Panc1 (cell line): Measurements from ENCODE around the gene PLA2G10. TPM values are rescaled to one million over a fixed set of nuclear protein-coding genes. Genes with fewer than 3 reads are reported as not detected.

ENCODE experiments used
- ATAC-seq: fragments of 200-7000 bp; cut with Tn5 transposase; 2 replicates; pipeline ENCODE4 v1.9.1; 2020; ENCODE audit warnings: mild to moderate bottlenecking, moderate library complexity
- BruUV-seq: library from RNA; stranded (reverse); fragments of 400-500 nt; replicated peaks from 2 replicates; lab custom pipeline; 2021; lab: Mats Ljungman, UMichigan
- CTCF ChIA-PET: fragments of 300-600 bp; sonication (Branson Sonifier 250); formaldehyde crosslinking; loops from one replicate; lab custom pipeline; 2022; ENCODE audit warnings: antibody characterized with exemption; lab: Charles Lee
- POLR2A ChIA-PET: fragments of 300-600 bp; sonication (Branson Sonifier 250); formaldehyde crosslinking; loops from one replicate; lab custom pipeline; 2022; ENCODE audit warnings: antibody characterized with exemption; lab: Charles Lee
- DNase-seq: peaks from one replicate; pipeline ENCODE4 v3.0.0-alpha.2; 2010; ENCODE audit warnings: low read depth, low spot score
- H3K27ac ChIP-seq: 2 replicates; pipeline ENCODE4 v1.5.1; 2011; ENCODE audit warnings: mild to moderate bottlenecking, low read length, inconsistent platforms
- H3K27me3 ChIP-seq: fragments of 200-500 bp; sonication (Bioruptor generic); 2 replicates; pipeline ENCODE4 v1.6.0; 2014; ENCODE audit warnings: low read length, inconsistent platforms; ENCODE audit not compliant: control insufficient read depth, insufficient read depth
- H3K36me3 ChIP-seq: fragments of 200-500 bp; sonication (Bioruptor generic); 2 replicates; pipeline ENCODE4 v1.5.1; 2014; ENCODE audit warnings: inconsistent platforms, mild to moderate bottlenecking, low read length, moderate library complexity; ENCODE audit not compliant: control insufficient read depth, insufficient read depth
- H3K4me1 ChIP-seq: 2 replicates; pipeline ENCODE4 v1.5.1; 2011; ENCODE audit warnings: inconsistent platforms, mild to moderate bottlenecking, low read length, moderate library complexity; ENCODE audit not compliant: control insufficient read depth, insufficient read depth
- H3K4me3 ChIP-seq, 2 experiments: 2 replicates each; pipeline ENCODE4 v1.5.1; 2011 to 2012; ENCODE audit warnings: low read depth in 2 of 2, low read length in 2 of 2, mild to moderate bottlenecking in 2 of 2, inconsistent platforms in 1 of 2, moderate library complexity in 1 of 2
- H3K9me3 ChIP-seq: fragments of 200-500 bp; sonication (Bioruptor generic); 2 replicates; pipeline ENCODE4 v1.5.1; 2014; ENCODE audit warnings: low read depth, mild to moderate bottlenecking, inconsistent platforms, low read length, moderate library complexity; ENCODE audit not compliant: control insufficient read depth, insufficient read depth
- POLR2AphosphoS5 ChIP-seq: IDR thresholded peaks from 2 replicates; pipeline ENCODE4 v1.6.1; 2012; ENCODE audit warnings: mild to moderate bottlenecking, low read depth, low read length, moderate library complexity
- SIN3A ChIP-seq: IDR thresholded peaks from 2 replicates; pipeline ENCODE4 v1.6.1; 2012; ENCODE audit warnings: low read depth, mild to moderate bottlenecking, low read length, moderate library complexity, borderline replicate concordance; ENCODE audit not compliant: insufficient read depth
- TCF7L2 ChIP-seq: IDR thresholded peaks from 2 replicates; pipeline ENCODE4 v1.6.1; 2011; ENCODE audit warnings: mild to moderate bottlenecking, low read depth, low read length, inconsistent platforms
- in situ Hi-C: cut with HindIII; loops from 2 replicates; pipeline ENCODE4 v1.10.0; 2016; ENCODE audit warnings: low sequenced_read_pairs, low pct_unique_long_range_greater_than_20kb
- intact Hi-C: fragments of 100-400 bp; cut with micrococcal nuclease; formaldehyde crosslinking; loops from one replicate; pipeline ENCODE4 v1.10.0; 2022; ENCODE audit not compliant: unreplicated experiment
- total RNA-seq: library from RNA; stranded (reverse); gene quantifications from one replicate; pipeline ENCODE4 v1.2.1, GENCODE V29; 2021; ENCODE audit not compliant: unreplicated experiment
- TF ChIP-seq, protein P1 (sequence below): fragments of 450-650 bp; IDR thresholded peaks from 2 replicates; pipeline ENCODE4 v1.5.1; 2017; ENCODE audit warnings: mild to moderate bottlenecking
- TF ChIP-seq, protein P2 (sequence below), 2 experiments: IDR thresholded peaks; 2 replicates each; pipeline ENCODE4 v1.6.1; 2011 to 2012; ENCODE audit warnings: low read depth in 2 of 2, control low read depth in 1 of 2, low read length in 1 of 2, mild to moderate bottlenecking in 1 of 2, moderate library complexity in 1 of 2; ENCODE audit not compliant: insufficient read depth in 1 of 2

PLA2G10 gene
- total RNA-seq, 1 experiment from 2014 or later, result 0.23 TPM

DNA sequence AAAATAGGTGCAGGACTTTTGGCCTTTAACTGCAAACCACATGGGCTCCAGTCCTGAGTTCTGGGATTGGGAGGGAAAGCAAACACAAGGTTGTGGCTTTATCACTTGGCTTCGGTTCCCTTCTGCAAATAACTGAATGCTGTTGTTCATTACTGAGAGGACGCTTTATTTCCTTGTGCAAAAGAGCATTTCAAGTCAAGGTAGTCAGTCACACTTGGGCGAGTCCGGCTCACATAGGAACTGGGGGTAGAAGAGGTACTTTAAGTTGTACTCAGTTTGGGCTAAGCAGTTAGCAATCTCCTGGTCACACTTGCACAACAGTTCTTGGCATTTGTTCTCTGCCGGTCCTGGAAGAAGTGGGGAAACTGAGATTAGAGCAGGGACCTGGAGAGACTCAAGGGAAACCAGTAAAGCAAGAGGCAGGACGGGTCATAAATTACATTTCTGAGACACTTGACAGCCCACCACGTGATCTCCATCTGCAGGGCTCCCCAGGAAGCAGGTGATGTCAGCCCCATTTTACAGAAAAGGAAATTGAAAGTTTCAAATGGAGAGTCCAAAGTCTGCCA lies 21.6 kb downstream of the PLA2G10 start:
- no peaks in the 10 kb centered on the region for H3K9me3 ChIP-seq
- BruUV-seq, result no TSS peak
- no peak for TF ChIP-seq POLR2AphosphoS5
- TF ChIP-seq SIN3A, result no peak
- TF ChIP-seq, protein P1, sequence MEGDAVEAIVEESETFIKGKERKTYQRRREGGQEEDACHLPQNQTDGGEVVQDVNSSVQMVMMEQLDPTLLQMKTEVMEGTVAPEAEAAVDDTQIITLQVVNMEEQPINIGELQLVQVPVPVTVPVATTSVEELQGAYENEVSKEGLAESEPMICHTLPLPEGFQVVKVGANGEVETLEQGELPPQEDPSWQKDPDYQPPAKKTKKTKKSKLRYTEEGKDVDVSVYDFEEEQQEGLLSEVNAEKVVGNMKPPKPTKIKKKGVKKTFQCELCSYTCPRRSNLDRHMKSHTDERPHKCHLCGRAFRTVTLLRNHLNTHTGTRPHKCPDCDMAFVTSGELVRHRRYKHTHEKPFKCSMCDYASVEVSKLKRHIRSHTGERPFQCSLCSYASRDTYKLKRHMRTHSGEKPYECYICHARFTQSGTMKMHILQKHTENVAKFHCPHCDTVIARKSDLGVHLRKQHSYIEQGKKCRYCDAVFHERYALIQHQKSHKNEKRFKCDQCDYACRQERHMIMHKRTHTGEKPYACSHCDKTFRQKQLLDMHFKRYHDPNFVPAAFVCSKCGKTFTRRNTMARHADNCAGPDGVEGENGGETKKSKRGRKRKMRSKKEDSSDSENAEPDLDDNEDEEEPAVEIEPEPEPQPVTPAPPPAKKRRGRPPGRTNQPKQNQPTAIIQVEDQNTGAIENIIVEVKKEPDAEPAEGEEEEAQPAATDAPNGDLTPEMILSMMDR, result no peak
- TF ChIP-seq, protein P2, sequence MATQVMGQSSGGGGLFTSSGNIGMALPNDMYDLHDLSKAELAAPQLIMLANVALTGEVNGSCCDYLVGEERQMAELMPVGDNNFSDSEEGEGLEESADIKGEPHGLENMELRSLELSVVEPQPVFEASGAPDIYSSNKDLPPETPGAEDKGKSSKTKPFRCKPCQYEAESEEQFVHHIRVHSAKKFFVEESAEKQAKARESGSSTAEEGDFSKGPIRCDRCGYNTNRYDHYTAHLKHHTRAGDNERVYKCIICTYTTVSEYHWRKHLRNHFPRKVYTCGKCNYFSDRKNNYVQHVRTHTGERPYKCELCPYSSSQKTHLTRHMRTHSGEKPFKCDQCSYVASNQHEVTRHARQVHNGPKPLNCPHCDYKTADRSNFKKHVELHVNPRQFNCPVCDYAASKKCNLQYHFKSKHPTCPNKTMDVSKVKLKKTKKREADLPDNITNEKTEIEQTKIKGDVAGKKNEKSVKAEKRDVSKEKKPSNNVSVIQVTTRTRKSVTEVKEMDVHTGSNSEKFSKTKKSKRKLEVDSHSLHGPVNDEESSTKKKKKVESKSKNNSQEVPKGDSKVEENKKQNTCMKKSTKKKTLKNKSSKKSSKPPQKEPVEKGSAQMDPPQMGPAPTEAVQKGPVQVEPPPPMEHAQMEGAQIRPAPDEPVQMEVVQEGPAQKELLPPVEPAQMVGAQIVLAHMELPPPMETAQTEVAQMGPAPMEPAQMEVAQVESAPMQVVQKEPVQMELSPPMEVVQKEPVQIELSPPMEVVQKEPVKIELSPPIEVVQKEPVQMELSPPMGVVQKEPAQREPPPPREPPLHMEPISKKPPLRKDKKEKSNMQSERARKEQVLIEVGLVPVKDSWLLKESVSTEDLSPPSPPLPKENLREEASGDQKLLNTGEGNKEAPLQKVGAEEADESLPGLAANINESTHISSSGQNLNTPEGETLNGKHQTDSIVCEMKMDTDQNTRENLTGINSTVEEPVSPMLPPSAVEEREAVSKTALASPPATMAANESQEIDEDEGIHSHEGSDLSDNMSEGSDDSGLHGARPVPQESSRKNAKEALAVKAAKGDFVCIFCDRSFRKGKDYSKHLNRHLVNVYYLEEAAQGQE (IDR thresholded peaks at IDR 0.05; ENCODE audit: insufficient read depth in 1 of 2, low read depth in 2 of 2, low read length in 1 of 2), result no peak
- no peak for TF ChIP-seq TCF7L2
- ChIA-PET CTCF (no interaction called here), POLR2A (interaction anchor here (0.6 kb wide), 1 partner anchor 138 kb away, joined by 3 read pairs; no protein-coding TSS in a partner anchor)
- no peak overlapping the region for H3K4me3 ChIP-seq
- no peaks in the 10 kb centered on the region for H3K36me3 ChIP-seq
- H3K27ac ChIP-seq, result no peak overlapping the region
- in situ Hi-C loops, result no loop called here
- no peak for DNase-seq
- no peaks in the 10 kb centered on the region for H3K4me1 ChIP-seq
- no peaks in the 10 kb centered on the region for H3K27me3 ChIP-seq
- intact Hi-C loops, result no loop called here
- ATAC-seq, result no peak

DNA sequence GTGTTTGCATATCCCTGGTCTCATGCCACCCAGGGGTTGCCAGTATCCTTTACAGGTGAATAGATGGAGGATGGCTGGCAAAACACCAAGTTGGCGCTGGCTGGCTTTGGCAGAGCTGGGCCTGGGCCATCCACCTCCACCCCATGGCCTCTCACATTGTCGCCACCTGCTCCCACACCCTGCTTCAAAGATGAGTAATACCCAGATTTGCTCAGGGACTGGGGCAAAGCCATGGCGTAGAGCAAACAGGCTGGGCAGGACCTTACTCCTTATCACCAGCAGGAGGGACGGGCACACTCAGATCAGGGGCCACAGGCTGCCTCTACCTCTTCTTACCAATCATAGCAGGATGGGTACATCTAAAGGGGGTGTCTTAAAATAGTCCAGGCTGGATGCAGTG lies 24.3 kb downstream of the PLA2G10 start:
- Histone ChIP-seq H3K36me3 (peaks cover 15% of the 10 kb centered on the region), H3K4me3 (no peak overlapping the region), H3K27ac (no peak overlapping the region), H3K9me3 (no peaks in the 10 kb centered on the region), H3K27me3 (no peaks in the 10 kb centered on the region), H3K4me1 (no peaks in the 10 kb centered on the region)
- POLR2A ChIA-PET, result no interaction called here
- BruUV-seq, result no TSS peak
- ATAC-seq (peak; percentile 47), DNase-seq (no peak)
- CTCF ChIA-PET, result no interaction called here
- intact Hi-C loops, result no loop called here
- in situ Hi-C loops, result no loop called here
- TF ChIP-seq, protein P2 (IDR thresholded peaks at IDR 0.05; ENCODE audit: insufficient read depth in 1 of 2, low read depth in 2 of 2, low read length in 1 of 2), result no peak
- TF ChIP-seq, protein P1, result no peak
- TF ChIP-seq POLR2AphosphoS5, result peak; percentile 27; the same call in 1 of the 2 replicates
- no peak for TF ChIP-seq SIN3A
